HG03457 (cell line): ENCODE measurements around the gene CBR1.

ENCODE experiments used
- ATAC-seq: cut with Tn5 transposase; IDR thresholded peaks from one replicate; pipeline ENCODE4 v1.9.1; 2021; ENCODE audit warnings: moderate number of reproducible peaks; ENCODE audit not compliant: unreplicated experiment

Gene CBR1

GRCh38 chr21:36069713-36070583 lies at the start of gene CBR1:
Gene CBR1 (plus strand): TSS chr21:36070024. CDS start chr21:36070116, 92 bp downstream.
- ATAC-seq: peak; percentile 82

- ATAC-seq: no peak
Observed at GRCh38 chr21:36021251-36021837, 48.5 kb upstream of the CBR1 start.

GRCh38 chr21:36022427-36023091 lies 47.3 kb upstream of the CBR1 start:
- no peak for ATAC-seq

- no peak for ATAC-seq
Observed at GRCh38 chr21:36023092-36023480, 46.7 kb upstream of the CBR1 start.

- ATAC-seq: no peak
Observed at GRCh38 chr21:36024782-36025181, 45.0 kb upstream of the CBR1 start.

- ATAC-seq: no peak
Observed at GRCh38 chr21:36027347-36027746, 42.5 kb upstream of the CBR1 start.

DNA sequence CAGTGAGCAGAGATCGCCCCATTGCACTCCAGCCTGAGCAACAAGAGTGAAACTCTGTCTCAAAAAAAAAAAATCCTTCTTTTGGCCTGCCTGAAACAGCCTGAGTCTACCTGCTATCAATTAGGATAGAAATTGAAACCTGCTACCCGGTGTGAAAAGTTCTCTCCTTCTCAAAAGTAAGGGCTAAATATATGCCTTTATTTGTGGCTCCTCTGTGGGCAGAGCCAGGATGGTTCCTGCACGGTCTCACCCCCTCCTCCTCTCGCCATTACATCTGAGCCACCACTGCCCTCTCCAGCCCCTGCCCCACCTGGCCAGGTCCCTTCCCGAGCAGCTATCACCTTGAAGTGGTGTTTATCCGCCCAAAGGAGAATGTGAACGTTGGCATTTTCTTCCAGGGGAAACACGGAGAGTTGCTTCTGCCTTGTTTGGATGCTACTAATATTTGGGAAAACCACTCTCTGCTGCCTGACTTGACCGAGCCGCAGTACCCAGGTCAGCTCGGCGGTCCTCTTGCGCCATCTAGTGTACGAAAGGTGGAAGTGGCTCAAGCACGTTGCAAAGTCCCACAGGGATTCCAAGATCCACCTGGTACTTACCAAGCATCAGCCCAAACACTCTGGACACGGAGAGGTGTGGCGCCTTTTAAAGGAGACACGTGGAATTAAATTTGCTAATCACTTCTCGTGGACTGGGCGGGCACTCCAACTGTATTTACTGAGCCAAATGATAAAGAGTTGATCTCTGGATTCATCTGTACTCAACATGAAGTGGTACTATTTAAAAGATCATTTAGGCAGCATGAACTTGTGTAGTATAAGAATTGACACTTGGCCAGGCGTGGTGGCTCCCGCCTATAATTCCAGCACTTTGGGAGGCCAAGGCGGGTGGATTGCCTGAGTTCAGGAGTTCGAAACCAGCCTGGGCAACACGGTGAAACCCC lies 41.4 kb upstream of the CBR1 start:
- no peak for ATAC-seq

GRCh38 chr21:36029309-36029708 lies 40.5 kb upstream of the CBR1 start:
- no peak for ATAC-seq

DNA sequence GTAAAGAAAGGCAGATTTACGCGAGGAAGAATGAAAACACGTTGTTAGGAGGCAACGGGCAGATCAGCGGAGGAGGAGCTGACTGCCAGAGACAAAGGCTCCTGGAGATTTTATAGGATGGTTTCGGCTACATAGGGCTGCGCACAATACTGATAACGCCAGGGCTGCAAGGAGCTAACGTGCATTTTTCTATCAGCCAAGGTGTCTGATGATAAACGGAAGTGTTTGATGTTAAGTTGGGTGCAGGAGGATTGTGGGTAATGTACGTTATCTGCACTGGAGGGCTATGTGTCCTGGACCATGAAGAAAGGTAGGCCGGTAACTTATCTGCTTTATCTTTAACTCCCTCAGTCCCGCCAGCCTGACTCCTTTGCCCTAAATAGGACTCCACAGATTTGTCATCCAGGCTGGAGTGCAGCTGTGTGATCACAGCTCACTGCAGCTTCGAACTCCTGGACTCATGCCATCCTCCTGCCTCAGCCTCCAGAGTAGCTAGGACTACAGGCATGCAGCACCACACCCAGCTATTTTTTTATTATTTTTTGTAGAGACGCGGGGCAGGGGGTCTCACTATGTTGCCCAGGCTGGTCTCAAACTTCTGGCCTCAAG lies 39.1 kb upstream of the CBR1 start:
- no peak for ATAC-seq

- ATAC-seq: no peak
Observed at GRCh38 chr21:36032647-36033406, 37.0 kb upstream of the CBR1 start.

DNA sequence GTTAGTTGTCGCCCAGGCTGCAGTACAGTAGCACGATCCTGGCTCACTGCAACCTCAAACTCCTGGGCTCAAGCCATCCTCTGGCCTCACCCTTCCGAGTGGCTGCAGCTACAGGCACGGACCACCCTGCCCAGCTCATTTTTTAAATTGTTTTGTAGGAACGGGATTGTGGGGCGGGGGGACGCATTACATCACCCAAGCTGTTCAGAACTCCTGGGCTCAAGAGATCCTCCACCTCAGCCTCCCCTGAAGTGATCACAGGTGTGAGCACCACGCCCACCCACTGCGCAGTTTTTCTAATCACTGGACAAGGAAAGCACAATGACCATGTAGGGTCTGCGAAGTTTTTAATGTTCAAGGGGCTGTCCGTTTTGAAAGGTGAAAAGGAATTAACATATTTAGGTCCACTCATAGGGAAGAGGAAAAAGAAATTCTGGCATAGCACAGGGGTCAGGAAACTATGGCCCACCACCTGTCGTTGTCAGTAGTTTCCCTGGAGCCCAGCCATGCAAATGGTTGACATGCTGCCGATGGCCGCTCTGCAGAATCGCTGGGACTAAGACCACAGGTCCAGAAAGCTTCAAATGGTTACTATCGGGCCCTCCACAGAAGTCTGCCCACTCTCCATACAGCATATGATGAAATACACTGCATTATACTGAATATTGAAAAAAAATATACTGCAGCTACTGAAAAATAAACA lies 35.5 kb upstream of the CBR1 start:
- ATAC-seq: no peak

- no peak for ATAC-seq
Observed at GRCh38 chr21:36035381-36035791, 34.4 kb upstream of the CBR1 start.

DNA sequence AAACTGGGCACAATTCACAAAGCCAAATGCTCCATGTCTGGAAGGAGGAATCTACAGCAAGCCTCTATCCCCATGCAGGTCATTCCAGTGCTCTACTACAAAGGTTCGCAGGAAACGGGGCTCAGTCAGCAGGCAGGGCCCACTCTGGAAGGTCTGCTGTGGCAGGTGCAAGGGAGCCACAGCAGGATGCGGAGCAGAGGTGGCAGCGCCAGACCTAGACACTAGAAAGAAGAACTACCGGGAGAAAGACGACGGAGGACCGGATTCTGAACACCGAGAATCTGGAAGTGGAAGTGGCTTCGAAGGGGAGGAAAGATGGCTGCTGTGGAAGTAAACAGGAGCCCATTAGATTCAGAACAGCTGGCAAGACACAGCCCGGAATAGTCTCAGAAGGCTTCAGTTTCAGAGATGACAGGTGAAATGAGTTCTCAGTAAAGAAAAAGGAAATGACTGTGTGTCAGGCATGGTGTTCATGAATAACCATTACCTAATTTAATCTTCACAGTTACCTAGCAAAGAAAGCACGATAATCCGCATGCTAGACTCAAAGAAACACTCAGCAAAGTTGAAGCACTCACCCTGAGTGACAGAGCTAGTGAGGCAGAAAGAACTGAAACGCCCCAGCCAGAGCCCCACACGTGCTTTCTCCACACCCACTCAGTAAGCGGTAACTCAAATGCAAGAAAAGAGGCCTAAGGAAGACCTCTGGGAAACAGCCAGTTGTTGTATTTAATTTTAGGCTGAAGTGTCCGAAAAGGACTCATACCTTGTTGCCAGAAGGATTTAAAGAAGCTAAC lies 30.9 kb upstream of the CBR1 start:
- ATAC-seq: no peak

DNA sequence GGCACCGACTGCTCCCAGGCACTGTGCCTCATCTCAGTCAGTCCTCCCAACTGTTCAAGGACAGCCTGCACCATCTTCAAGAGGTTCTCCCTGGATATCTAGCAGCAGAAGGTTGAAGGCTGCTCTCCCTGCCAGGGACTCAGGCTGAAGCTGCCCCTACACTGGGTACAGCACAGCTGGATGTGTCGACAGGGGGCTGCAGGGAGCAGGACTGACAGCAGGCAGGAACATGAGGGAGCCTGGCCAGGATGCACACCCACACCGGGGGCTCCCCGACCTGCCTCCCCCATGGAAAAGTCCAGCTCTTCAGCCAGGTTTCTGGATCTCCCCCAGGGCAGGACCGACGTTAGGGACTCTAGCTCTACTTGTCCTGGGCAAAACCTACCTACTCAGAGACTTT lies 30.0 kb upstream of the CBR1 start:
- no peak for ATAC-seq

GRCh38 chr21:36040389-36040788 lies 29.4 kb upstream of the CBR1 start:
- no peak for ATAC-seq

DNA sequence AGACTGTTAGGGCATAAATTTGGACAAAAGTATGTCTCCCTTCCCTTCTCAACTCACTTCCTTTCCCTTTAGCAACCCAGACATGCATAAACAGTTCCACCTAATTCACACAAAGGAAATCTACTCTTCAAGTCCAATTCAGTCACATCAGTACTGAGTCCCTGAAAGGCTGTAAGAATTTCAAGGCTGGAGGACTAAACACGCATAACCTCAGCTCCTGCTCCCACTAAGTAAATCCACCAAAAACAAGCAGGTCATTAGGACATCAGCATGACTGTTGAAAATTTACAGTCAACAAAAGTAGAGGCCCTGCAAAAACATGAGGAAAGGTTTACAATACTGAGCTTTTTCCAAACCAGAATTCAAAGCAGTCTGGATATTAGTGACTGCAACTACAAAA lies 27.9 kb upstream of the CBR1 start:
- ATAC-seq: no peak

GRCh38 chr21:36044056-36044455 lies 25.8 kb upstream of the CBR1 start:
- ATAC-seq: no peak

- no peak for ATAC-seq
Observed at GRCh38 chr21:36045993-36046392, 23.8 kb upstream of the CBR1 start.
